SJCRH30 (cell line): Measurements from ENCODE around the gene SPACDR. TPM values are rescaled to one million over a fixed set of nuclear protein-coding genes. Genes with fewer than 3 reads are reported as not detected.

Experiments
- DNase-seq, 2 experiments: peaks; one replicate each; pipeline ENCODE4 v3.0.0-alpha.2; 2015 to 2020
- H3K27ac ChIP-seq: fragments of 250-450 bp; sonication (Bioruptor Pico); 2 replicates; pipeline ENCODE4 v1.5.1; 2020; ENCODE audit warnings: mild to moderate bottlenecking, moderate library complexity
- H3K27me3 ChIP-seq: fragments of 250-450 bp; sonication (Bioruptor Pico); 2 replicates; pipeline ENCODE4 v1.5.1; 2020; ENCODE audit warnings: mild to moderate bottlenecking, moderate library complexity
- H3K36me3 ChIP-seq: fragments of 250-450 bp; sonication (Bioruptor Pico); 2 replicates; pipeline ENCODE4 v1.5.1; 2020; ENCODE audit warnings: mild to moderate bottlenecking, moderate library complexity
- H3K4me1 ChIP-seq: fragments of 250-450 bp; sonication (Bioruptor Pico); 2 replicates; pipeline ENCODE4 v1.5.1; 2020; ENCODE audit warnings: mild to moderate bottlenecking, moderate library complexity
- H3K4me3 ChIP-seq: fragments of 250-450 bp; sonication (Bioruptor Pico); 2 replicates; pipeline ENCODE4 v1.5.1; 2020; ENCODE audit warnings: mild to moderate bottlenecking, moderate library complexity
- H3K9me3 ChIP-seq: fragments of 250-450 bp; sonication (Bioruptor Pico); replicated peaks from 2 replicates; pipeline ENCODE4 v1.5.1; 2020; ENCODE audit warnings: mild to moderate bottlenecking, moderate library complexity
- total RNA-seq: library from RNA; depleted of rRNA; stranded (reverse); fragments of >200 nt; shearing (Covaris generic); gene quantifications from 2 replicates; pipeline ENCODE4 v1.2.3, GENCODE V29; 2014

The SPACDR gene
- total RNA-seq, 1 experiment from 2014 or later, result not detected

DNA sequence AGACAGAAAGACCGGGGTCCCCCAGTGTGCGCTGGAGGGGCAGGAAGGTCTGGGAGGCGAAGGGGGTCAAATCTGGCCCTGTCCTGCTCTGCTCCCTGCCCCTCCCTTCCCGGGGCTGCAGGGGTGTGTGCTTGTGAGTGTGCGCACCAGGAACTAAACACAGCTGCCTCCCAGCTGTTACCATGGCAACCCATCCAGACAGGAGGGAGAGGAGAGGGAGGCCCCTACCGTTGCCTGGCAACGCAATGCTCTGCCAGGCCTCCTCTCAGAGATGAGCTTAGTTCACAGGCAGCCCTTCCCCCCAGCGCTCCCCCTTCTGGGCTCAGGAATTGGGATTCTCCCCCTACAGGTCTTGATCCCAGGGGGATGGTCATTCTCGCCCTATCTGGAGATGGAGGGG lies 25.8 kb upstream of the SPACDR start:
- Histone ChIP-seq H3K36me3 (no peaks in the 10 kb centered on the region), H3K27me3 (peaks cover 8% of the 10 kb centered on the region; the same call in 1 of the 2 replicates), H3K27ac (no peak overlapping the region), H3K4me1 (peaks cover 13% of the 10 kb centered on the region), H3K9me3 (no peaks in the 10 kb centered on the region), H3K4me3 (no peak overlapping the region)
- peak; percentile 100 for DNase-seq

DNA sequence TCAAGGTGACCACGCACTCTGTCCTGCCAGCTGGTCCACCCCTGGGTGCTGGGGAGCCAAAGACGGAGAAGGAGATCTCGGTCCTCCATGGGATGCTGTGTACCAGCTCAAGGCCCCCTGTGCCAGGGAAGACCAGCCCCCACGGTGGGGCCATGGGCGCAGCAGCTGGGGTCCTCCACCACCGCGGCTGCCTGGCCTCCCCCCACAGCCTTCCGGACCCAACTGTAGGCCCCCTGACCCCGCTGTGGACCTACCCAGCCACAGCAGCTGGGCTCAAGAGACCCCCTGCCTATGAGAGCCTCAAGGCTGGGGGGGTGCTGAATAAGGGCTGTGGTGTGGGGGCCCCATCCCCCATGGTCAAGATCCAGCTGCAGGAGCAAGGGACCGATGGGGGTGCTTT lies 25.1 kb upstream of the SPACDR start:
- Histone ChIP-seq H3K36me3 (no peaks in the 10 kb centered on the region), H3K4me1 (peaks cover 13% of the 10 kb centered on the region), H3K27me3 (peaks cover 8% of the 10 kb centered on the region; the same call in 1 of the 2 replicates), H3K27ac (no peak overlapping the region), H3K4me3 (no peak overlapping the region), H3K9me3 (no peaks in the 10 kb centered on the region)
- no peak for DNase-seq

DNA sequence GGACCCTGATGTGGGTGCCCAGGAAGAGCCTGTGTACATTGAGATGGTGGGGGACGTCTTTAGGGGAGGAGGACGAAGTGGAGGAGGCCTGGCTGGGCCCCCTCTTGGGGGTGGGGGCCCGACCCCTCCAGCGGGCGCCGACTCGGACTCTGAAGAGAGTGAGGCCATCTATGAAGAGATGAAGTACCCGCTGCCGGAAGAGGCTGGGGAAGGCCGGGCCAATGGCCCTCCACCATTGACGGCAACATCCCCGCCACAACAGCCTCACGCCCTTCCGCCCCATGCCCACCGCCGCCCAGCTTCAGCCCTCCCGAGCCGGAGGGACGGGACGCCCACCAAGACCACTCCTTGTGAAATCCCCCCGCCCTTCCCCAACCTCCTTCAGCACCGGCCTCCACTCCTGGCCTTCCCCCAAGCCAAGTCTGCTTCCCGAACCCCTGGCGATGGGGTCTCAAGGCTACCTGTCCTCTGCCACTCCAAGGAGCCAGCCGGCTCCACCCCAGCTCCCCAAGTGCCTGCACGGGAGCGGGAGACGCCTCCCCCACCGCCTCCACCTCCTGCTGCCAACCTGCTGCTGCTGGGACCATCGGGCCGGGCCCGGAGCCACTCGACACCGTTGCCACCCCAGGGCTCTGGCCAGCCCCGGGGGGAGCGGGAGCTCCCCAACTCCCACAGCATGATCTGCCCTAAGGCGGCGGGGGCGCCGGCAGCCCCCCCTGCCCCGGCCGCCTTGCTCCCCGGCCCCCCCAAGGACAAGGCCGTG lies 24.5 kb upstream of the SPACDR start:
- H3K27ac ChIP-seq, result no peak overlapping the region
- no peak for DNase-seq
- peaks cover 13% of the 10 kb centered on the region for H3K4me1 ChIP-seq
- no peaks in the 10 kb centered on the region for H3K36me3 ChIP-seq
- no peak overlapping the region for H3K4me3 ChIP-seq
- no peaks in the 10 kb centered on the region for H3K9me3 ChIP-seq
- peaks cover 8% of the 10 kb centered on the region; the same call in 1 of the 2 replicates for H3K27me3 ChIP-seq

DNA sequence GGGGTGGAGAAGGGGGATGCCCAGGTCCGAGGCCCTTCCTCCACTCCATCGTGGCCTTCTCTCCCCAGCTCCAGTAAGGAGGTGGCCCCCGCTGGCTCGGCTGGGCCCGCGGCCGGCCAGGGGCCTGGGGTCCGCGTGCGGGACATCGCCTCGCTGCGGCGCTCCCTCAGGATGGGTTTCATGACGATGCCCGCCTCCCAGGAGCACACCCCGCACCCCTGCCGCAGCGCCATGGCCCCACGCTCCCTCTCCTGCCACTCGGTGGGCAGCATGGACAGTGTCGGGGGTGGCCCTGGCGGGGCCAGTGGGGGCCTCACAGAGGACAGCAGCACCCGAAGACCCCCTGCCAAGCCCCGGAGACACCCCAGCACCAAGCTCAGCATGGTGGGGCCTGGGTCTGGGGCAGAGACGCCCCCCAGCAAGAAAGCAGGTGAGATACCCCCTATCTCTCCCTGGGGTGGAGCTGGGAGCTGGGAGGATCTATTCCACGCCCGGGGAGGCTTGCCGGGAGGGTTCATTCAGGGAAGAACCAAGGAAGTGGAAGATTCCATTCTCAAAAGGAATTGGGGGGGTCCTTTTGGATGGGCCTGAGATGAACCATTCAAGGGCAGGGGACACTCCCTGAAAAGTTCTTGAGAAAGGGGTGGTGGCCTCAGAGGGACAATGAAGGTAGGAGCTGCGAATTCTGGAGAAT lies 22.8 kb upstream of the SPACDR start:
- DNase-seq, result peak; percentile 55 to 71

DNA sequence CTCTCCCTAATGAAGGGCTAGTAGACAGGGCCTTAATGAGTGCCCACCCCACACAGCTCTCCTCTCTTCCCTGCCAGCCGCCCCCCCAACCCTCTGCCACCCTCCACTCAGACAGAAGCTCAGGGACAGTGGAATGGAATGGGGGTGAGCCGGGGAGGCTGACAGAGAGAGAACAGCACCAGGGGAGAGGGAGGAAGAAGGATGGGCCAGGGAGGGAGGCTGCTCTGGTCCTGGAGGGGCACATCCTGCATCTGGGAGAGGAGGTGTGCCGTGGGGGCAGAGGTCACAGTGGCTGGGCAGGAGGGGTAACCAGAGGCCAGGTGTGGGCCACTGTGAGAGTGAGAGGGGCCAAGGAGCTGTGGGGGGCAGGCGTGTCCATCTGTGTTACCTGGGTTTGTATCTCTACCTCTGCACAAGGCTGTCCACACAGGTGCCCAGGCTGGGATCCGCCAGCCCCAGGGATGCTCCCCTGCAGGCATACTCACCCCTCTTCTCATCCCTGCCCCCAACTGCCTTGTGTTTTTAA lies 22.1 kb upstream of the SPACDR start:
- Histone ChIP-seq H3K27ac (no peak overlapping the region), H3K27me3 (peaks cover 4% of the 10 kb centered on the region; the same call in 1 of the 2 replicates), H3K36me3 (no peaks in the 10 kb centered on the region), H3K4me3 (no peak overlapping the region), H3K9me3 (no peaks in the 10 kb centered on the region), H3K4me1 (peaks cover 16% of the 10 kb centered on the region)
- no peak for DNase-seq

More for the DNA sequence above, 22.8 kb upstream of the SPACDR start:
- no peaks in the 10 kb centered on the region for H3K36me3 ChIP-seq
- no peak overlapping the region for H3K27ac ChIP-seq
- no peak overlapping the region for H3K4me3 ChIP-seq
- no peaks in the 10 kb centered on the region for H3K9me3 ChIP-seq
- peaks cover 16% of the 10 kb centered on the region for H3K4me1 ChIP-seq
- H3K27me3 ChIP-seq, result peaks cover 3% of the 10 kb centered on the region; the same call in 1 of the 2 replicates

DNA sequence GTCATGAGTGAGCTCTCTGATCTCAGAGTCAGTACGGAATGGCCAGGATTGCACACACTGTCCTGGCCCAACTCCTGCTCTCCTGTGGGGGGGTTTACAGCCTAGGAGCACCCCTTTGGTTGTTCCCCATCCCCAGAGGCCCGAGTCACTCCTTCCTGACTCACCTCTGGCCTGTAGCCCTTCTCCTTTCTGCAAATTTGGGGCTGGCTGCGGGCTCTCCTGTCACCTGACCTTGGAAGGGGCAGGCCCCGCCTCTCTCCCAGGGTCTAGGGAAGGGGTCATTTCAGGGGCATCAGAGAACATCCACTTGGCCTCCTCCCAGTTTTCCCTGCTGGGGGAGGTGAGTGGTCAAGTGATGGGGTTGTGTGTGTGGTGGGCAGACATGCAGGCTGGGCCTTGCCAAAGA lies 21.4 kb upstream of the SPACDR start:
- Histone ChIP-seq H3K4me3 (no peak overlapping the region), H3K27me3 (peaks cover 4% of the 10 kb centered on the region; the same call in 1 of the 2 replicates), H3K36me3 (no peaks in the 10 kb centered on the region), H3K27ac (no peak overlapping the region), H3K4me1 (peaks cover 12% of the 10 kb centered on the region), H3K9me3 (no peaks in the 10 kb centered on the region)
- no peak for DNase-seq

DNA sequence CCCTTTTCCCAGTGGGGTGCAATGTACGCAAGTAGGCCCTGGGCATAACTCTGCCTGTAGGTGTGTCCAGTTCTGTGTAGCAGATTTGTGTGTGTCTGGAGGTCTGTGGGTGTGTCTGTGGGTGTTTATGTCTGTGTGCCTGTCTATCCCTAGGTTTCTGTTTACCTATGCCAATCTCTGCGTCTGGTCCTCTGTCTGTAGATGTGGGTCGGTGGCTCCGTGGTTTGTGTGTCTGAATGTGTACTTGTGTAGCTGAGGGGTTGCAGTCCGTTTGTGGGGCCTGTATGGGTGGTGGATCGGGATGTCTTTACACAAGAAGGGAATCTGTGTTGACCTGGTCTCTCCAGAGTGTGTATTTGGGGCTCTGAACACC lies 20.6 kb upstream of the SPACDR start:
- no peaks in the 10 kb centered on the region for H3K9me3 ChIP-seq
- H3K27ac ChIP-seq, result no peak overlapping the region
- peaks cover 4% of the 10 kb centered on the region for H3K4me1 ChIP-seq
- H3K27me3 ChIP-seq, result peaks cover 4% of the 10 kb centered on the region; the same call in 1 of the 2 replicates
- no peak overlapping the region for H3K4me3 ChIP-seq
- DNase-seq, result no peak
- no peaks in the 10 kb centered on the region for H3K36me3 ChIP-seq

DNA sequence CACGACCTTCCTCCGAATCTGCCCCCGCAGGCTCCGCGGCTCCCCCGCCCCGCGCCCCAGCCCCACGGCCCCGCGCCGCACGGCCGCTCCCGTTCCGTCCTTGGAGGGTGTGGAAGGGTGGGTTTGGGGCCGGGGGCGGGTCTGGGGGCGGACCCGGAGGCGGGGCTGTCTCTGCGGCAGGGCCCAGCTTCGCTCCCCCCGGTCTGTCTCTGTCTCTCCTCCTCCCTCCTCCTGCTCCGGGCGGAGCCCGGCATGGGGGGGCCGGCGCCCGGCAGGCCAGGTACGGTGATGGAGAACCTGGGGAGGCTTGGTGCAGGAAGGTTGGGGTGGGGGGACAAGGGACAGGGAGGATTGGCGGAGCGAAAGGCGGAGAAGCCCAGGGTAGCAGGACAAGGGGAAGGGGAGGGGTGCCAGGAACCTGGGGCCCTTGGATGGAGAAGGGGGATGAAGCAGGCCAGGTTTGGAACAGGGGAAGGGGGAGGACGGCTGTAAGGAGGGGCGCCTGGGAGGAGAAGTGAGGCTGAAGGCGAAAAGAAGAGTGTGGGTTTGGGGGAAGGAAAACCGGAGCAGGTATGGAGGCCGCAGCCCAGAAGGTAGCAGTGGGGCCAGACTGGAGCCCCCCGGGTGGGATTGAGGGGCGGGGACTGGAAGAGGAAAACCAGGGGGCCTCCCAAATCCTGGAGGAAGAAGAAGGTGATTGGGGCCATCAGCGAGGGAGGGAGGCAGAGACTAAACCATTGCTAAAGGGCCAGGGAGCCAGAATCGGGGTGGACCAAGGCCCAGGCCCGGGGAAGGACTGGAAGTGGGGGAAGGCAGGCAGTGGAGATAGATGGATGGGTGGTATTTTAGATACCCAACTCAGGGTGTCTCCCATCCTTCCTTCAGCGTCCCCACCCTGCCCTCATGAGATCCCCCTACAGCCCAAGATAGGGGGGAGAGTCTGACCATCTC lies 19.9 kb upstream of the SPACDR start, which contains the start of gene NYAP1:
NYAP1 (plus strand) TSS at position 206 of the 951 bp plus-strand sequence. CDS start 1,385 bp downstream, outside the sequence.
- H3K4me1 ChIP-seq, result peaks cover 3% of the 10 kb centered on the region; the same call in 1 of the 2 replicates
- peak; percentile 47 to 73 for DNase-seq
- peak within 1 kb of the TSS; percentile 53 for H3K4me3 ChIP-seq
- H3K27me3 ChIP-seq, result peaks cover 4% of the 10 kb centered on the region; the same call in 1 of the 2 replicates
- no peaks in the 10 kb centered on the region for H3K9me3 ChIP-seq
- H3K36me3 ChIP-seq, result no peaks in the 10 kb centered on the region
- H3K27ac ChIP-seq, result no peak within 1 kb of the TSS

DNA sequence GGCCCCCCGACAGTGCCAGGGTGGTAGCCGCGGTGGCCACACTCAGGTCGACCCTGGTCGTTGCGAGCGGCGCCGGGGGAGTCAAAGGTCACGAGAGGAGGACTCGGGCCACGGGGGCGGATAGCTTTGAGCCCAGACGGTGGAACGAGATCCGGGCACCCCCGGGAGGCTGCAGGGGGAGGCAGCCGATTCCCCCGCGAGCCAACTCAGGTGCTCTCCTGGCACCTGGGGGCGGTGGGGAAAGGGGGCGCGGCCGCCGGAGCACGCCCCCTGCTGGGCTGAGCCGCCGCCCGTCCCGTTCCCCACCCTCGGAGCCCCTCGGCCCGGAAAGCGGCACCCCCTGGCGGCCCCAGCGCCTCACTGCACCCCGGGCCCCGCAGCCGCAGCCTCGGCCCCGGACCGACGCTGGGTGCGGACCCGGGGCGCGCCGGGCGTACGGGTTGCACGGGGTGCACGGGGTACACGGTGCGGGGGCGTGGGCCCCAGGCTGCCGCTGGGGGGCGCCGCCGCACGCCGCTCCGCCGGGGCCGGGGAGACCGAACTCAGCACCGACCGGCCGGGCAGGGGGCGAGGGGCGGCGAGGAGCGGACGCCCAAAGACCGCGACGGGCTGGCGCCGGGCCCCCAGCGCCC lies 19.1 kb upstream of the SPACDR start:
- H3K27me3 ChIP-seq, result peaks cover 4% of the 10 kb centered on the region; the same call in 1 of the 2 replicates
- DNase-seq, result peak; percentile 59 to 77
- no peaks in the 10 kb centered on the region for H3K36me3 ChIP-seq
- peaks cover 3% of the 10 kb centered on the region; the same call in 1 of the 2 replicates for H3K4me1 ChIP-seq
- H3K27ac ChIP-seq, result no peak overlapping the region
- no peaks in the 10 kb centered on the region for H3K9me3 ChIP-seq
- peak overlapping the region; percentile 53 for H3K4me3 ChIP-seq

DNA sequence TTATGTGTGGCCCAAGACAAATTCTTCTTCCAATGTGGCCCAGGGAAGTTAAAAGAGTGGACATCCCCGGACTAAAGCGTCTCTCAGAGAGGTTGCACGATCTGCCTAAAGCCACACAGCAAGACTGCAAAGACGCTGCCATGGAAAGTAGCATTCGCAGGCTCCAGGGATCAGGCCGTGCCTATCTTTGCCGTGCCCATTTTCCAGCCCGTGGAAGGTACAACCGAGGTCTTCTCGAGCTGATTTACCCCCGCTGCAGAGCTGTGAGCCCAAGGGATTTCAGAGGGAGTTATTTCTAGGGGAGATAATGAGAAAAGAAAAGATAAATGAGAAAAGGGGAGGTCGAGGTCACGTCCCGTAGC lies 18.6 kb upstream of the SPACDR start:
- Histone ChIP-seq H3K4me1 (peaks cover 3% of the 10 kb centered on the region; the same call in 1 of the 2 replicates), H3K4me3 (peak overlapping the region; percentile 53), H3K27ac (no peak overlapping the region), H3K36me3 (no peaks in the 10 kb centered on the region), H3K9me3 (no peaks in the 10 kb centered on the region), H3K27me3 (peaks cover 4% of the 10 kb centered on the region; the same call in 1 of the 2 replicates)
- DNase-seq, result no peak

DNA sequence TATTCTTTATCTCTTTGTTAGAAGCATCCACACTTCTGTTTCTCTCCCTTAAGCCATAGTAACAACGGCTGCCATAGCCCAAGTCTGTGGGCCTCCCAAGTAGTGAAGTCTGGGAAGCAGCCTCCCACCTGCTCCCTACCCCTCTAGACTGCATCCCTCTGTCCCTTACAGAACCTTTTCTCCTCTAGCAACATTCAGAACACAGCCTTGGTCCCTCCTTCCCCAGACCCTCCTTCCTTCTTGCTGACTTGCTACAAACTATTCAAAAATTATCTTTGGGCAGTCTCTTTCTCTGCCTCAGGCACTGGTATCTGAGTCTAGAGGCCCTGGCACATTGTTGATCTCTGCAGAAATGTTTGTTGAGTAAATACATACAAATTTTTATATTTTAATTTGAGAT lies 17.4 kb upstream of the SPACDR start:
- no peaks in the 10 kb centered on the region for H3K36me3 ChIP-seq
- no peak overlapping the region for H3K4me3 ChIP-seq
- peaks cover 4% of the 10 kb centered on the region; the same call in 1 of the 2 replicates for H3K27me3 ChIP-seq
- H3K9me3 ChIP-seq, result no peaks in the 10 kb centered on the region
- H3K4me1 ChIP-seq, result peaks cover 3% of the 10 kb centered on the region; the same call in 1 of the 2 replicates
- no peak overlapping the region for H3K27ac ChIP-seq
- DNase-seq, result peak in 1 of 2 experiments; percentile 34

DNA sequence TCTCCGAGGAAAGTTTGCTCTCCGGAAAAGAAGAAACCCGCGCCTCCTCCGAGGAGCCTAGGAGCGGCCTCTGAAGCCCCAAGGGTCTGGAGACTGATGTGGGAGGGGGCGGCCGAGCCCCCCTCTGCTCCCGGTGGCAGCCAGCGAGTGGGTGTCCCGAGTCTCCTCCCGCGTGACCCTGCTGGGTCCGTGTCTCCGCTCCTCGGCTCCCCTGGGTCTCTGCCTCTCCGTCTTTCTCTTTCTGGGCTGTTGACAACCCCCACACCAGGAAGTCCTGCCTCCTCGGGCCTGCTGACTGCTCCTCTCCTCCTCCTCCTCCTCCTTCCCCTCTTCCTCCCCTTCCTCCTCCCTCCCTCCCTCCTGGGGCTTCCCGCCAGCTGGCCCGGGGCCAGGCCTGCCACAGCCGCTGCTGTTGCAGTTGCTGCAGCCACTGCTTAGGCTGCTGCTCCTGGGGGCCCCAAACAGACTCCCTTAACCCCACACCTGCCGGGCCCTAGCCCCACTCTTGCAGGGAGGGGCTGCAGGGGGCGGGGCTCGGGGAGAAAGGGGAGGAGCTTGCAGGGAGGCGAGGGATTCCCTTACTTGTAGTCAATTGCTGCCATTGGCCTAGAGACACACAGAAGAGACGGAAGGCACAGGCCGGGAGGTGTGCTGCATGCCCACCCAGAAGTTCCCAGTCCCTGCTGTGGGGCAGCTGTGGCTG lies 15.0 kb upstream of the SPACDR start, which contains the start of gene TSC22D4:
TSC22D4 (minus strand) TSS at position 257 of the 703 bp plus-strand sequence. CDS start 1,176 bp downstream, outside the sequence.
- peaks cover 3% of the 10 kb centered on the region; the same call in 1 of the 2 replicates for H3K4me1 ChIP-seq
- peak within 1 kb of the TSS; percentile 79 for H3K4me3 ChIP-seq
- H3K27me3 ChIP-seq, result peaks cover 4% of the 10 kb centered on the region; the same call in 1 of the 2 replicates
- H3K27ac ChIP-seq, result peak within 1 kb of the TSS; percentile 30
- no peaks in the 10 kb centered on the region for H3K36me3 ChIP-seq
- H3K9me3 ChIP-seq, result no peaks in the 10 kb centered on the region
- DNase-seq, result peak; percentile 98

DNA sequence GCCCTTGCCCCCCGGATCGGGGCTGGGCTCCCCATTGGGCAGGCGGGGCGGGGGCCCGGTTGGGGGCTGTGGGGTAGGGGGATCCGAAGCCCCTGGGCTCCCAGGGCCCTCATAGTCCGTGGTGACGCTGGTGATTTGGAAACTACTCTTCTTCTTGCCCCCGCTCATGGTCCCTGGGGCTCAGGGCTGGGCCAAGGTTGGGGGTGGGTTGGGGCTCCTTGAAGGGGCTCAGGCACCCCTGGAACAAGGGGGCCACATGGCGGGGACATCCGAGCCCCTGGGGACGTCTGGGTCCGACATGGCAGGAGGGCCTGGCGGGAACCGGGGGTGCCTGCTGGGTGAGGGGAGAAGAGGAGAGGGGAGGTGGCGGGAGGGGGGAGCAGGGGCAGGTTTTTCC lies 13.8 kb upstream of the SPACDR start:
- Histone ChIP-seq H3K36me3 (no peaks in the 10 kb centered on the region), H3K9me3 (no peaks in the 10 kb centered on the region), H3K27me3 (peaks cover 4% of the 10 kb centered on the region; the same call in 1 of the 2 replicates), H3K4me1 (peaks cover 4% of the 10 kb centered on the region; the same call in 1 of the 2 replicates), H3K27ac (no peak overlapping the region), H3K4me3 (peak overlapping the region; percentile 79)
- DNase-seq, result no peak
